ENCODE data around the gene PIGR. TPM values are rescaled to one million over a fixed set of nuclear protein-coding genes. Genes with fewer than 3 reads are reported as not detected.

The PIGR gene
- total RNA-seq, 1 experiment from 2014 or later: not detected

DNA sequence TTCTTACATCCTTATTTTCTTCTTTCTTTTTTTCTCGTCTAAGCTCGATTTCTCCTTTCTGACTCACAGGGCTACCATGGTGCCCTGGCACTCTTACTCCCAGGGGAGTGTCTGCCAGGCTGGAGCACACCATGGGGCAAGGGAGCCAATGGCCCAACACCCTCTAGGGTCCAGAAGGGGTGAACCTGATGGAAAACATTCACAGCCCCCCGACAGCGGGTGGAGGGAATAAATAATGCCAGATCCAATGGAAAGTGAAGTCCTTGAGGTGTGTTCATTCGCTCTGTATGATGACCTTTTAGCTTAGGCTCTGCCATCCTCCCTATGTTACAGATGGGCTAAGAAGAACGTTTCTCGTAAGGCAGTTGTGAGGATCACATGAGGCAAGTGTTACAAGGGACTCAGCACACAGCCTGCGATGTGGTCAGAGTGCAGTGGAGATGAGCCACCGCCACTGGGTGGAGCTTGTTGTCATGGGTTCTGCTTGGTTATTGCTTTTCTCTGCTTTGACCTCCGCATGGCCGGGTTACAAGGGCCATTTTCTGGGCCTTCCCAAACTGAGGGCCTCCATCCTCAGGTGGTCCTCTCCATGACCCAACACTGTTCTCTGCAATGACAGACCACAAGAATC lies 21.0 kb downstream of the PIGR start:
- H3K27ac Mint-ChIP-seq: no peak overlapping the region
- no peaks in the 10 kb centered on the region for H3K27me3 ChIP-seq (ENCODE audit: insufficient read depth, low read length)
- no peak overlapping the region for H4K5ac ChIP-seq (ENCODE audit: insufficient read length, low read depth, low read length)
- H3K4ac ChIP-seq (ENCODE audit: low read depth, low read length): no peak overlapping the region
- no peak overlapping the region for H3K4me3 Mint-ChIP-seq
- H2AK5ac ChIP-seq (ENCODE audit: insufficient read length, low read length): no peak overlapping the region
- no peaks in the 10 kb centered on the region for H3K36me3 Mint-ChIP-seq (ENCODE audit: insufficient read depth in 1 of 3, low read depth in 3 of 3)
- no peak overlapping the region for H3K4me2 ChIP-seq (ENCODE audit: insufficient read depth, insufficient read length, low read length)
- WGBS (ENCODE audit: extremely low coverage, insufficient read length, low lambda C conversion rate): no CpG with 5 or more reads among the region's 11 CpGs
- no peaks in the 10 kb centered on the region for H3K79me2 ChIP-seq (ENCODE audit: insufficient read depth, low read length)
- no peak overlapping the region for H3K9ac ChIP-seq (ENCODE audit: extremely low read depth, insufficient read length, low read length)
- TF ChIP-seq, protein P1, sequence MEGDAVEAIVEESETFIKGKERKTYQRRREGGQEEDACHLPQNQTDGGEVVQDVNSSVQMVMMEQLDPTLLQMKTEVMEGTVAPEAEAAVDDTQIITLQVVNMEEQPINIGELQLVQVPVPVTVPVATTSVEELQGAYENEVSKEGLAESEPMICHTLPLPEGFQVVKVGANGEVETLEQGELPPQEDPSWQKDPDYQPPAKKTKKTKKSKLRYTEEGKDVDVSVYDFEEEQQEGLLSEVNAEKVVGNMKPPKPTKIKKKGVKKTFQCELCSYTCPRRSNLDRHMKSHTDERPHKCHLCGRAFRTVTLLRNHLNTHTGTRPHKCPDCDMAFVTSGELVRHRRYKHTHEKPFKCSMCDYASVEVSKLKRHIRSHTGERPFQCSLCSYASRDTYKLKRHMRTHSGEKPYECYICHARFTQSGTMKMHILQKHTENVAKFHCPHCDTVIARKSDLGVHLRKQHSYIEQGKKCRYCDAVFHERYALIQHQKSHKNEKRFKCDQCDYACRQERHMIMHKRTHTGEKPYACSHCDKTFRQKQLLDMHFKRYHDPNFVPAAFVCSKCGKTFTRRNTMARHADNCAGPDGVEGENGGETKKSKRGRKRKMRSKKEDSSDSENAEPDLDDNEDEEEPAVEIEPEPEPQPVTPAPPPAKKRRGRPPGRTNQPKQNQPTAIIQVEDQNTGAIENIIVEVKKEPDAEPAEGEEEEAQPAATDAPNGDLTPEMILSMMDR (conservative IDR thresholded peaks at IDR 0.05): no peak; the same call in 2 of the 3 replicates
- peak; percentile 64 for DNase-seq
- no peak overlapping the region for H2BK120ac ChIP-seq (ENCODE audit: low read depth, low read length, poor library complexity, severe bottlenecking)
- H2AFZ ChIP-seq (ENCODE audit: low read length): no peak overlapping the region
- H3K23ac ChIP-seq (ENCODE audit: insufficient read length, low read depth, low read length): no peak overlapping the region
- no peaks in the 10 kb centered on the region for H3K23me2 ChIP-seq (ENCODE audit: insufficient read length, low read depth, low read length, poor library complexity, severe bottlenecking)
- H3T11ph ChIP-seq (ENCODE audit: low read length): no peak overlapping the region
- no peak overlapping the region for H3K18ac ChIP-seq (ENCODE audit: insufficient read length, low read depth, low read length)
- no peaks in the 10 kb centered on the region for H3K4me1 ChIP-seq (ENCODE audit: insufficient read depth, low read length)
- no peak overlapping the region for H3K27ac ChIP-seq (ENCODE audit: insufficient read length, low read depth, low read length)
- H4K20me1 ChIP-seq (ENCODE audit: control insufficient read depth, insufficient read depth, insufficient read length): no peaks in the 10 kb centered on the region
- H4K91ac ChIP-seq (ENCODE audit: insufficient read length, low read depth, low read length): no peak overlapping the region
- H3K9me3 ChIP-seq (ENCODE audit: control insufficient read depth, low read depth, low read length): no peaks in the 10 kb centered on the region
- H3K4me1 Mint-ChIP-seq: no peaks in the 10 kb centered on the region
- H2BK15ac ChIP-seq (ENCODE audit: low read depth, low read length): no peak overlapping the region
- H3K9me3 Mint-ChIP-seq: no peaks in the 10 kb centered on the region
- H2BK12ac ChIP-seq (ENCODE audit: insufficient read length, low read depth, low read length): no peak overlapping the region
- no peak overlapping the region for H3K14ac ChIP-seq (ENCODE audit: insufficient read depth, low read length)
- no peaks in the 10 kb centered on the region for H3K79me1 ChIP-seq (ENCODE audit: insufficient read depth, low read depth, low read length, poor library complexity, severe bottlenecking)
- no peak overlapping the region for H4K8ac ChIP-seq (replicated peaks; ENCODE audit: insufficient read length, low read depth, low read length)
- H2BK20ac ChIP-seq (ENCODE audit: low read depth, low read length, poor library complexity, severe bottlenecking): no peak overlapping the region
- H3K56ac ChIP-seq (ENCODE audit: insufficient read length, low read depth, low read length): no peak overlapping the region
- H3K27me3 Mint-ChIP-seq (ENCODE audit: low read depth): peaks cover 7% of the 10 kb centered on the region
- H2BK5ac ChIP-seq (ENCODE audit: insufficient read length, low read length): no peak overlapping the region

Data from H9 (cell line).